ENCODE measurements around the gene WDR7. TPM values are rescaled to one million over a fixed set of nuclear protein-coding genes. Genes with fewer than 3 reads are reported as not detected.

Gene WDR7
- polyA plus RNA-seq, 2 of the 4 experiments (the other 2 are of a cell fraction) = 4.2 to 7.0 TPM

DNA sequence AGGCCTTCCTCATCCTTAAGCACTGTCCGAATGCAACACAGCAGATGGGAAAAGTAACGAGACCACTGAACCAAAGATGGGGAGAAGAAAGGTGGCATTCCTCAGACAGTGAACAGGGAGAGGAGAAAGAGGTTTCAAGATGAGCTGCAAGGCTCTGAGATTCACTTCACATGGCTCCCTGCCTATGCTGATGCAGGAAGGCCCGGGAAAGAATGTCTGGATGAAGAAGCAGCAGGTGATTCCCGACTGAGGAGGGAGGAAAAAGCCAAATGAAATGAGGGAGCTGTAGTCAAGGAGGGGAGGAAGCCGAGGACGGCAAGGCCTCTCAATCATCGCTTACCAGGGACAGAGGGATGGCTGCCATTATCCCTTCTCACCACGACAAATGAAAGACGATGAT lies 397.2 kb downstream of the WDR7 start (continued):
- TF ChIP-seq, protein P1, sequence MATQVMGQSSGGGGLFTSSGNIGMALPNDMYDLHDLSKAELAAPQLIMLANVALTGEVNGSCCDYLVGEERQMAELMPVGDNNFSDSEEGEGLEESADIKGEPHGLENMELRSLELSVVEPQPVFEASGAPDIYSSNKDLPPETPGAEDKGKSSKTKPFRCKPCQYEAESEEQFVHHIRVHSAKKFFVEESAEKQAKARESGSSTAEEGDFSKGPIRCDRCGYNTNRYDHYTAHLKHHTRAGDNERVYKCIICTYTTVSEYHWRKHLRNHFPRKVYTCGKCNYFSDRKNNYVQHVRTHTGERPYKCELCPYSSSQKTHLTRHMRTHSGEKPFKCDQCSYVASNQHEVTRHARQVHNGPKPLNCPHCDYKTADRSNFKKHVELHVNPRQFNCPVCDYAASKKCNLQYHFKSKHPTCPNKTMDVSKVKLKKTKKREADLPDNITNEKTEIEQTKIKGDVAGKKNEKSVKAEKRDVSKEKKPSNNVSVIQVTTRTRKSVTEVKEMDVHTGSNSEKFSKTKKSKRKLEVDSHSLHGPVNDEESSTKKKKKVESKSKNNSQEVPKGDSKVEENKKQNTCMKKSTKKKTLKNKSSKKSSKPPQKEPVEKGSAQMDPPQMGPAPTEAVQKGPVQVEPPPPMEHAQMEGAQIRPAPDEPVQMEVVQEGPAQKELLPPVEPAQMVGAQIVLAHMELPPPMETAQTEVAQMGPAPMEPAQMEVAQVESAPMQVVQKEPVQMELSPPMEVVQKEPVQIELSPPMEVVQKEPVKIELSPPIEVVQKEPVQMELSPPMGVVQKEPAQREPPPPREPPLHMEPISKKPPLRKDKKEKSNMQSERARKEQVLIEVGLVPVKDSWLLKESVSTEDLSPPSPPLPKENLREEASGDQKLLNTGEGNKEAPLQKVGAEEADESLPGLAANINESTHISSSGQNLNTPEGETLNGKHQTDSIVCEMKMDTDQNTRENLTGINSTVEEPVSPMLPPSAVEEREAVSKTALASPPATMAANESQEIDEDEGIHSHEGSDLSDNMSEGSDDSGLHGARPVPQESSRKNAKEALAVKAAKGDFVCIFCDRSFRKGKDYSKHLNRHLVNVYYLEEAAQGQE (IDR thresholded peaks at IDR 0.05) = no peak
- TF ChIP-seq E2F6 (IDR thresholded peaks at IDR 0.05; ENCODE audit: borderline replicate concordance, low read depth) (no peak), HMGXB4 (CRISPR knock-in tag; IDR thresholded peaks at IDR 0.05; ENCODE audit: borderline replicate concordance) (no peak)

DNA sequence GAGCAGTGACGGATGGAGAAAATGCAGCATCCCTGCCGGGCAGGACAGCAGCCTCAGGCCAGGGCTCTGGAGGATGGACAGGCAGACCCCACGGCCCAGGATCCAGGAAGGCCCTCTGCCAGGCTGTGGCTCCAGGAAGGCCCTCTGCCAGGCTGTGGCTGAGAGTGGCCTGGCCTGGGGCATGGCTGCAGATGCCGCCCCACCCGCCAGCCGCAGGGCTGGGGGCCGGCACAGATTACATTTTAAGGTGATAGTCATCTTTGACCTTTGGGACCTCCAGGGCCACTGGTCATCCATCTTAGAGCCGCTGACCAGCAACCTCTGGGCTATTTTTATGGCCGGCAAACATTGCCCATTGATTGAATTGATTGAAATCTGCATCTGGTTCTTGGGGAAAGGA lies 397.7 kb downstream of the WDR7 start:
- FAIRE-seq (no peak), ATAC-seq (no peak), DNase-seq (ENCODE audit: low read depth in 1 of 2, low spot score in 1 of 2) (no peak)
- H3K4me1 ChIP-seq = no peaks in the 10 kb centered on the region
- H3K4me2 ChIP-seq = no peak overlapping the region
- no peaks in the 10 kb centered on the region for H3K9me3 ChIP-seq
- CTCF ChIA-PET = interaction anchor here (1.1 kb wide), 1 partner anchor 386 kb away, joined by 3 read pairs; the partner anchor contains the start of gene ONECUT2
- 70% methylated on average over 8 of the region's 9 CpGs for WGBS (ENCODE audit: missing lambda C conversion rate)
- no peak overlapping the region for H3K4me3 ChIP-seq
- H3K27ac ChIP-seq = no peak overlapping the region
- TF ChIP-seq, protein P2, sequence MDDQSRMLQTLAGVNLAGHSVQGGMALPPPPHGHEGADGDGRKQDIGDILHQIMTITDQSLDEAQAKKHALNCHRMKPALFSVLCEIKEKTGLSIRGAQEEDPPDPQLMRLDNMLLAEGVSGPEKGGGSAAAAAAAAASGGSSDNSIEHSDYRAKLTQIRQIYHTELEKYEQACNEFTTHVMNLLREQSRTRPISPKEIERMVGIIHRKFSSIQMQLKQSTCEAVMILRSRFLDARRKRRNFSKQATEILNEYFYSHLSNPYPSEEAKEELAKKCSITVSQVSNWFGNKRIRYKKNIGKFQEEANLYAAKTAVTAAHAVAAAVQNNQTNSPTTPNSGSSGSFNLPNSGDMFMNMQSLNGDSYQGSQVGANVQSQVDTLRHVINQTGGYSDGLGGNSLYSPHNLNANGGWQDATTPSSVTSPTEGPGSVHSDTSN (IDR thresholded peaks at IDR 0.05) = no peak
- TF ChIP-seq HMGXB4 (CRISPR knock-in tag; IDR thresholded peaks at IDR 0.05; ENCODE audit: borderline replicate concordance) = no peak
- TF ChIP-seq CEBPB (IDR thresholded peaks at IDR 0.05) = no peak
- no peak for TF ChIP-seq JUNB (IDR thresholded peaks at IDR 0.05)
- TF ChIP-seq JUN (IDR thresholded peaks at IDR 0.05) = no peak
- no peak for TF ChIP-seq BCL3 (IDR thresholded peaks at IDR 0.05)
- TF ChIP-seq BHLHE40 (IDR thresholded peaks at IDR 0.05; ENCODE audit: low read depth, low read length) = no peak
- TF ChIP-seq ZNF302 (CRISPR knock-in tag; IDR thresholded peaks at IDR 0.05) = no peak
- TF ChIP-seq ESRRA (IDR thresholded peaks at IDR 0.05; ENCODE audit: borderline replicate concordance, low read length) = no peak
- TF ChIP-seq, protein P3, sequence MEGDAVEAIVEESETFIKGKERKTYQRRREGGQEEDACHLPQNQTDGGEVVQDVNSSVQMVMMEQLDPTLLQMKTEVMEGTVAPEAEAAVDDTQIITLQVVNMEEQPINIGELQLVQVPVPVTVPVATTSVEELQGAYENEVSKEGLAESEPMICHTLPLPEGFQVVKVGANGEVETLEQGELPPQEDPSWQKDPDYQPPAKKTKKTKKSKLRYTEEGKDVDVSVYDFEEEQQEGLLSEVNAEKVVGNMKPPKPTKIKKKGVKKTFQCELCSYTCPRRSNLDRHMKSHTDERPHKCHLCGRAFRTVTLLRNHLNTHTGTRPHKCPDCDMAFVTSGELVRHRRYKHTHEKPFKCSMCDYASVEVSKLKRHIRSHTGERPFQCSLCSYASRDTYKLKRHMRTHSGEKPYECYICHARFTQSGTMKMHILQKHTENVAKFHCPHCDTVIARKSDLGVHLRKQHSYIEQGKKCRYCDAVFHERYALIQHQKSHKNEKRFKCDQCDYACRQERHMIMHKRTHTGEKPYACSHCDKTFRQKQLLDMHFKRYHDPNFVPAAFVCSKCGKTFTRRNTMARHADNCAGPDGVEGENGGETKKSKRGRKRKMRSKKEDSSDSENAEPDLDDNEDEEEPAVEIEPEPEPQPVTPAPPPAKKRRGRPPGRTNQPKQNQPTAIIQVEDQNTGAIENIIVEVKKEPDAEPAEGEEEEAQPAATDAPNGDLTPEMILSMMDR (IDR thresholded peaks at IDR 0.05) = no peak
- TF ChIP-seq HEYL (CRISPR knock-in tag; IDR thresholded peaks at IDR 0.05) = no peak
- TF ChIP-seq RNF2 (IDR thresholded peaks at IDR 0.05; ENCODE audit: borderline replicate concordance, low read depth) = no peak
- TF ChIP-seq, protein P4, sequence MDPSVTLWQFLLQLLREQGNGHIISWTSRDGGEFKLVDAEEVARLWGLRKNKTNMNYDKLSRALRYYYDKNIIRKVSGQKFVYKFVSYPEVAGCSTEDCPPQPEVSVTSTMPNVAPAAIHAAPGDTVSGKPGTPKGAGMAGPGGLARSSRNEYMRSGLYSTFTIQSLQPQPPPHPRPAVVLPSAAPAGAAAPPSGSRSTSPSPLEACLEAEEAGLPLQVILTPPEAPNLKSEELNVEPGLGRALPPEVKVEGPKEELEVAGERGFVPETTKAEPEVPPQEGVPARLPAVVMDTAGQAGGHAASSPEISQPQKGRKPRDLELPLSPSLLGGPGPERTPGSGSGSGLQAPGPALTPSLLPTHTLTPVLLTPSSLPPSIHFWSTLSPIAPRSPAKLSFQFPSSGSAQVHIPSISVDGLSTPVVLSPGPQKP (IDR thresholded peaks at IDR 0.05; ENCODE audit: low read depth, low read length) = no peak
- TF ChIP-seq FOSL2 (IDR thresholded peaks at IDR 0.05) = no peak
- no peak for TF ChIP-seq FOSL2 (CRISPR knock-in tag; IDR thresholded peaks at IDR 0.05)
- TF ChIP-seq ZFP36 (IDR thresholded peaks at IDR 0.05; ENCODE audit: borderline replicate concordance, partially characterized antibody) = no peak
- TF ChIP-seq RARB (CRISPR knock-in tag; IDR thresholded peaks at IDR 0.05) = no peak
- POLR2A ChIA-PET = no interaction called here

All from A549 (cell line).